ENCODE data around the gene PARP8. TPM values are rescaled to one million over a fixed set of nuclear protein-coding genes. Genes with fewer than 3 reads are reported as not detected.
A peak's percentile ranks its signal among the peaks of the same experiment; 100 is the strongest.

Gene PARP8
- total RNA-seq, 2 experiments from 2014 or later: 42.9 to 48.3 TPM

DNA sequence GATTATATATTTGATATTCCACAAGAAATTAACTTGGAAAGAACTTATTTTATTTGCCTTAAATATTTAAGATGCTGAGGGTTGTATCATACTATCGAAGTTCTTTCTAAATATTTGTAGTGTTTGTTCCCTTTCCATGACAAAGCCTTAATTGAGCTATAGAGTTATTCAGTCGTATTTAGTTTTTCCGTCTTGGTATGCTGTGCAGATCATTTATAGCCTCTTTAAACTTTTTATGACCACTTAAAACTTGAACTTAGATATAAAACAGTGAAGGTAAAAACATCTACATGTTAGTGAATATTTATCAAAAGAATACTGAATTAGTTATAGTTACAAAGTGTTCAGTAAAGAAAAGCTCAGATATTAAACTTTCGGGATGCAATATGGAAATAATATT lies 74.4 kb downstream of the PARP8 start:
- DNase-seq (no peak), ATAC-seq (no peak)
- peaks cover 54% of the 10 kb centered on the region for H3K4me1 Mint-ChIP-seq (ENCODE audit: low read depth)
- no peak overlapping the region for H3K4me3 Mint-ChIP-seq
- TF ChIP-seq, protein P1, sequence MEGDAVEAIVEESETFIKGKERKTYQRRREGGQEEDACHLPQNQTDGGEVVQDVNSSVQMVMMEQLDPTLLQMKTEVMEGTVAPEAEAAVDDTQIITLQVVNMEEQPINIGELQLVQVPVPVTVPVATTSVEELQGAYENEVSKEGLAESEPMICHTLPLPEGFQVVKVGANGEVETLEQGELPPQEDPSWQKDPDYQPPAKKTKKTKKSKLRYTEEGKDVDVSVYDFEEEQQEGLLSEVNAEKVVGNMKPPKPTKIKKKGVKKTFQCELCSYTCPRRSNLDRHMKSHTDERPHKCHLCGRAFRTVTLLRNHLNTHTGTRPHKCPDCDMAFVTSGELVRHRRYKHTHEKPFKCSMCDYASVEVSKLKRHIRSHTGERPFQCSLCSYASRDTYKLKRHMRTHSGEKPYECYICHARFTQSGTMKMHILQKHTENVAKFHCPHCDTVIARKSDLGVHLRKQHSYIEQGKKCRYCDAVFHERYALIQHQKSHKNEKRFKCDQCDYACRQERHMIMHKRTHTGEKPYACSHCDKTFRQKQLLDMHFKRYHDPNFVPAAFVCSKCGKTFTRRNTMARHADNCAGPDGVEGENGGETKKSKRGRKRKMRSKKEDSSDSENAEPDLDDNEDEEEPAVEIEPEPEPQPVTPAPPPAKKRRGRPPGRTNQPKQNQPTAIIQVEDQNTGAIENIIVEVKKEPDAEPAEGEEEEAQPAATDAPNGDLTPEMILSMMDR (IDR thresholded peaks at IDR 0.05): no peak
- H3K36me3 Mint-ChIP-seq (ENCODE audit: low read depth): peaks cover 17% of the 10 kb centered on the region
- no peak overlapping the region for H3K27ac Mint-ChIP-seq
- ChIA-PET CTCF (interaction anchor here (1.1 to 1.2 kb wide), 2 partner anchors 10 to 16 kb away, joined by 3 read pairs; no protein-coding TSS in a partner anchor), POLR2A (interaction anchor here (0.9 kb wide), 1 partner anchor 73 kb away, joined by 3 read pairs; no protein-coding TSS in a partner anchor)
- peaks cover 5% of the 10 kb centered on the region for H3K9me3 Mint-ChIP-seq
- intact Hi-C loops (cut with micrococcal nuclease): loop anchor here (10.0 kb wide), 1 partner anchor 306 kb away; no protein-coding TSS in a partner anchor
- H3K27me3 Mint-ChIP-seq: no peaks in the 10 kb centered on the region

DNA sequence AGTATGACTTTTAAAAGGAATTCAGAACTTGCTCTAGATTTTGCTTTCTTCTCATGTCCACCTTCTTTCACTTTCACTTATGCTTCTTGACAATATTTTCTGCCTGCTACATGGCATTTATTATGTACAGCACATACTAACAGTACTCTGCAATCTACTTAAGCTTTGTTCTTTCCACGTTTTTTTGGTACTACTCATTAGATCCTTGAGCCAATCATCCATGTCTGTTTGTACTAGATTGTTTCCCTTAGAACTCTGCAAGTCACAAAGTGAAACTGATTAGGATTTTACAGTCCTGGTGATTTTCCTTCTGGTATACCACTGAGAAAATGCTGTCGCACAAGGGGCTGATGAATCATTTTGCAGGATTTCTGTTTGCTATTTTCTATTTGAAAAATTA lies 78.3 kb downstream of the PARP8 start:
- peaks cover 26% of the 10 kb centered on the region for H3K36me3 Mint-ChIP-seq (ENCODE audit: low read depth)
- H3K9me3 Mint-ChIP-seq: peaks cover 5% of the 10 kb centered on the region
- CTCF ChIA-PET: interaction anchor here (1.2 to 2.5 kb wide), 3 partner anchors 10 to 80 kb away, joined by 3 to 8 read pairs (median 4); no protein-coding TSS in a partner anchor
- peak; percentile 55 for ATAC-seq
- TF ChIP-seq, protein P1 (IDR thresholded peaks at IDR 0.05): no peak
- intact Hi-C loops (cut with micrococcal nuclease): loop anchor here (5.0 to 10.0 kb wide), 3 partner anchors 32 to 310 kb away; partner anchors contain the start of gene PARP8
- DNase-seq: no peak
- H3K4me3 Mint-ChIP-seq: peak overlapping the region; percentile 73
- H3K27me3 Mint-ChIP-seq: no peaks in the 10 kb centered on the region
- peaks cover 66% of the 10 kb centered on the region for H3K4me1 Mint-ChIP-seq (ENCODE audit: low read depth)
- POLR2A ChIA-PET: interaction anchor here (0.8 kb wide), 1 partner anchor 77 kb away, joined by 5 read pairs; no protein-coding TSS in a partner anchor
- peak overlapping the region; percentile 85 for H3K27ac Mint-ChIP-seq

DNA sequence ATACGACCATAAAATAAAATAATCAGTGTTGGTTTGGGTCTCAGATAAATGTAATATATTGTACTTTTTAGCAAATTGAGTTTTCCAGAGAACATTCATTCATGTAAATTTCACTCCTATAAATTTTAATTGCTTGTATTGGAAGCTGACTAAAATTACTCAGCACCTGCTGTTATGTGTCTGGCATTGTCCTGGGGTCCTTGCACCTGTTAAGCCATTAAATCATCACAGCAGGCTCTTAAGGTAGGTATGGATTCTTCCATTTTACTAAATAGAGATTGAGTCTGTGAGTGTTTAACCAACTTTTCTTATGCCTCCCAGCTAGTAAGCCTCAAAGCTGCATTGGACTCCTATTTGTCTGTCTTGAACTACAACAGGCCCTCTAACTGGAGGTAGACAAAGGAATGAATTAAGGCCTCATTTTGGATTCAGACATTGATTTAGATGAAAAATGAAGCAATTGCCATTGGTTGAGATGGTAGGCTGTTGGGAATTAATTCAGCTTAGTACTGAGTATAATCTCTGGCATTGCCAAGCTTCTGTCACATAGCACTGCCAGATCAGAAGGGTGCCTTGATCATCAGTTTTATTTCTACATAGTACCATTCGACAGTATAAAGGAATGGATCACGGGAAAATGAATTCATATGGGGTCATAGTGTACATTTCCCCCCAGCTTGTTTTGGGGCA lies 78.9 kb downstream of the PARP8 start:
- CTCF ChIA-PET: interaction anchor here (1.0 to 2.5 kb wide), 4 partner anchors 11 to 83 kb away, joined by 3 to 8 read pairs (median 3); no protein-coding TSS in a partner anchor
- no peak for DNase-seq
- H3K36me3 Mint-ChIP-seq (ENCODE audit: low read depth): peaks cover 21% of the 10 kb centered on the region
- POLR2A ChIA-PET: interaction anchor here (0.8 kb wide), 2 partner anchors 42 to 78 kb away, joined by 3 to 5 read pairs; no protein-coding TSS in a partner anchor
- ATAC-seq: peak; percentile 12
- intact Hi-C loops (cut with micrococcal nuclease): loop anchor here (5.0 to 10.0 kb wide), 3 partner anchors 33 to 311 kb away; partner anchors contain the start of gene PARP8
- H3K27ac Mint-ChIP-seq: peak overlapping the region; percentile 85
- H3K9me3 Mint-ChIP-seq: peaks cover 2% of the 10 kb centered on the region
- peaks cover 69% of the 10 kb centered on the region for H3K4me1 Mint-ChIP-seq (ENCODE audit: low read depth)
- H3K4me3 Mint-ChIP-seq: peak overlapping the region; percentile 73
- no peaks in the 10 kb centered on the region for H3K27me3 Mint-ChIP-seq
- TF ChIP-seq, protein P1 (IDR thresholded peaks at IDR 0.05): no peak

DNA sequence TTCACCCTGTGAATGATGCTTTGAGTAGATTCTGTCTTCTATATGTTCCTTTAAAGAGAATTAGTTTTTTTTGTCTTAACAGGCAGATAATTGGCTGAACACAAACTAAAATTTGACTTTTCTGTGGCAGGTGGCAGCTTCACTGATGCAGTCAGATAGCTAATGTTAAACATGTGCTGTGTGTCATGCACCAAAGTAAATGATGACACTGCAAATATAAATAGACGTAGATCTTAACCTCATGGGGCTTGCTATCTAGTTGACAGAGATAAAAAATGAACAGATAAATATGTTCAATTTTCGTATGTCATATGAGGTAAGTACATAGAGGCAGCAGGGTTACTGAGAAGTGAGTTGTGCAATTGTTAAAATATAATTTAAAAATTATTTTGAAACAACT lies 82.7 kb downstream of the PARP8 start:
- CTCF ChIA-PET: interaction anchor here (1.0 kb wide), 1 partner anchor 176 kb away, joined by 3 read pairs; no protein-coding TSS in a partner anchor
- ATAC-seq: peak; percentile 32
- Mint-ChIP-seq H3K4me1 (ENCODE audit: low read depth) (peaks cover 62% of the 10 kb centered on the region), H3K36me3 (ENCODE audit: low read depth) (peaks cover 21% of the 10 kb centered on the region), H3K9me3 (no peaks in the 10 kb centered on the region), H3K4me3 (peak overlapping the region; percentile 14), H3K27ac (peak overlapping the region; percentile 87), H3K27me3 (no peaks in the 10 kb centered on the region)
- DNase-seq: no peak
- intact Hi-C loops (cut with micrococcal nuclease): loop anchor here (5.0 to 10.0 kb wide), 3 partner anchors 37 to 314 kb away; partner anchors contain the start of gene PARP8
- POLR2A ChIA-PET: interaction anchor here (1.7 kb wide), 1 partner anchor 82 kb away, joined by 13 read pairs; no protein-coding TSS in a partner anchor
- TF ChIP-seq, protein P1 (IDR thresholded peaks at IDR 0.05): no peak
